PC-9 (cell line): ENCODE results near the gene KRT76.

Experiments used
- EZH2 ChIP-seq: fragments of 200-600 bp; sonication (generic); IDR thresholded peaks from 2 replicates; pipeline ENCODE4 v1.8.0; 2017; ENCODE audit warnings: antibody characterized with exemption, low read depth
- TF ChIP-seq, protein P1 (sequence below): fragments of 200-600 bp; sonication (generic); conservative IDR thresholded peaks from 2 replicates; pipeline ENCODE4 v1.6.1; 2017; ENCODE audit warnings: mixed run types, antibody characterized with exemption, mild to moderate bottlenecking, moderate library complexity

GRCh38 chr12:52812749-52813148 is 35.6 kb upstream of the KRT76 start:
- TF ChIP-seq, protein P1, sequence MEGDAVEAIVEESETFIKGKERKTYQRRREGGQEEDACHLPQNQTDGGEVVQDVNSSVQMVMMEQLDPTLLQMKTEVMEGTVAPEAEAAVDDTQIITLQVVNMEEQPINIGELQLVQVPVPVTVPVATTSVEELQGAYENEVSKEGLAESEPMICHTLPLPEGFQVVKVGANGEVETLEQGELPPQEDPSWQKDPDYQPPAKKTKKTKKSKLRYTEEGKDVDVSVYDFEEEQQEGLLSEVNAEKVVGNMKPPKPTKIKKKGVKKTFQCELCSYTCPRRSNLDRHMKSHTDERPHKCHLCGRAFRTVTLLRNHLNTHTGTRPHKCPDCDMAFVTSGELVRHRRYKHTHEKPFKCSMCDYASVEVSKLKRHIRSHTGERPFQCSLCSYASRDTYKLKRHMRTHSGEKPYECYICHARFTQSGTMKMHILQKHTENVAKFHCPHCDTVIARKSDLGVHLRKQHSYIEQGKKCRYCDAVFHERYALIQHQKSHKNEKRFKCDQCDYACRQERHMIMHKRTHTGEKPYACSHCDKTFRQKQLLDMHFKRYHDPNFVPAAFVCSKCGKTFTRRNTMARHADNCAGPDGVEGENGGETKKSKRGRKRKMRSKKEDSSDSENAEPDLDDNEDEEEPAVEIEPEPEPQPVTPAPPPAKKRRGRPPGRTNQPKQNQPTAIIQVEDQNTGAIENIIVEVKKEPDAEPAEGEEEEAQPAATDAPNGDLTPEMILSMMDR, result no peak
- TF ChIP-seq EZH2, result no peak
